Astrocyte of the spinal cord (primary cell): ENCODE measurements around the gene LGALS7.

Experiments used
- DNase-seq: peaks from one replicate; pipeline ENCODE4 v3.0.0; 2011; ENCODE audit warnings: low read depth, low spot score
- H3K4me3 ChIP-seq: 2 replicates; pipeline ENCODE4 v1.5.1; 2011; ENCODE audit warnings: low read depth, mild to moderate bottlenecking, low read length, moderate library complexity
- CTCF ChIP-seq: IDR thresholded peaks from 2 replicates; pipeline ENCODE4 v1.5.1; 2012; ENCODE audit warnings: low read depth, mild to moderate bottlenecking, low read length, inconsistent platforms
- in situ Hi-C: cut with HindIII; loops from 2 replicates; pipeline ENCODE4 v1.10.0; 2017; ENCODE audit warnings: low sequenced_read_pairs

Gene LGALS7

GRCh38 chr19:38739440-38740256 lies 33.7 kb downstream of the LGALS7 start:
- no peak for DNase-seq
- TF ChIP-seq CTCF = no peak
- no peak overlapping the region for H3K4me3 ChIP-seq
- in situ Hi-C loops = no loop called here

- in situ Hi-C loops = no loop called here
- no peak for TF ChIP-seq CTCF
- DNase-seq = no peak
- no peak overlapping the region for H3K4me3 ChIP-seq
Measured at GRCh38 chr19:38737921-38738737, 35.2 kb downstream of the LGALS7 start.

- H3K4me3 ChIP-seq = no peak overlapping the region
- in situ Hi-C loops = no loop called here
- DNase-seq = no peak
- no peak for TF ChIP-seq CTCF
Measured at GRCh38 chr19:38737281-38737865, 35.9 kb downstream of the LGALS7 start.

GRCh38 chr19:38736413-38737280 lies 36.7 kb downstream of the LGALS7 start:
- H3K4me3 ChIP-seq = peak overlapping the region; percentile 21
- TF ChIP-seq CTCF = no peak
- peak; percentile 30 for DNase-seq
- in situ Hi-C loops = no loop called here

- H3K4me3 ChIP-seq = peak overlapping the region; percentile 21
- no peak for DNase-seq
- in situ Hi-C loops = no loop called here
- no peak for TF ChIP-seq CTCF
Measured at GRCh38 chr19:38736036-38736412, 37.3 kb downstream of the LGALS7 start.

GRCh38 chr19:38735257-38735686 lies 38.0 kb downstream of the LGALS7 start:
- no peak for TF ChIP-seq CTCF
- in situ Hi-C loops = no loop called here
- no peak overlapping the region for H3K4me3 ChIP-seq
- DNase-seq = no peak
